Non-pigmented ciliary epithelial cell (primary cell): ENCODE results near the gene MEIS1.

Experiments used
- DNase-seq: peaks from one replicate; pipeline ENCODE4 v3.0.0-alpha.2; 2010; ENCODE audit warnings: low read depth

The MEIS1 gene

GRCh38 chr2:66507673-66508201 lies 72.8 kb downstream of the MEIS1 start:
- DNase-seq = no peak

- DNase-seq = no peak
Measured at GRCh38 chr2:66508484-66509071, 73.7 kb downstream of the MEIS1 start.

GRCh38 chr2:66509326-66509811 lies 74.4 kb downstream of the MEIS1 start:
- DNase-seq = no peak

- DNase-seq = no peak
Measured at GRCh38 chr2:66512626-66513025, 77.7 kb downstream of the MEIS1 start.

GRCh38 chr2:66515743-66516142 lies 80.8 kb downstream of the MEIS1 start:
- no peak for DNase-seq

GRCh38 chr2:66516499-66516898 lies 81.6 kb downstream of the MEIS1 start:
- DNase-seq = no peak

- DNase-seq = no peak
Measured at GRCh38 chr2:66517772-66518171, 82.8 kb downstream of the MEIS1 start.

- no peak for DNase-seq
Measured at GRCh38 chr2:66519264-66519843, 84.4 kb downstream of the MEIS1 start.

- no peak for DNase-seq
Measured at GRCh38 chr2:66521291-66521922, 86.5 kb downstream of the MEIS1 start.

- DNase-seq = no peak
Measured at GRCh38 chr2:66522611-66523376, 87.9 kb downstream of the MEIS1 start.

- no peak for DNase-seq
Measured at GRCh38 chr2:66523377-66523969, 88.5 kb downstream of the MEIS1 start.

GRCh38 chr2:66523990-66524389 lies 89.1 kb downstream of the MEIS1 start:
- DNase-seq = no peak

- DNase-seq = no peak
Measured at GRCh38 chr2:66525606-66526005, 90.7 kb downstream of the MEIS1 start.

- no peak for DNase-seq
Measured at GRCh38 chr2:66526180-66526579, 91.3 kb downstream of the MEIS1 start.

- DNase-seq = no peak
Measured at GRCh38 chr2:66528974-66529724, 94.2 kb downstream of the MEIS1 start.

GRCh38 chr2:66530651-66531050 lies 95.7 kb downstream of the MEIS1 start:
- DNase-seq = no peak

- DNase-seq = no peak
Measured at GRCh38 chr2:66531155-66531554, 96.2 kb downstream of the MEIS1 start.

GRCh38 chr2:66531567-66531966 lies 96.6 kb downstream of the MEIS1 start:
- DNase-seq = no peak

GRCh38 chr2:66532972-66533868 lies 98.3 kb downstream of the MEIS1 start:
- DNase-seq = no peak

- no peak for DNase-seq
Measured at GRCh38 chr2:66534461-66534860, 99.5 kb downstream of the MEIS1 start.
